Gastroesophageal sphincter (tissue), 4 donors: Measurements from ENCODE around the gene GP1BB. TPM values are rescaled to one million over a fixed set of nuclear protein-coding genes. Genes with fewer than 3 reads are reported as not detected.

ENCODE experiments used
- ATAC-seq: fragments of 150-250 bp; one replicate; pipeline ENCODE4 v1.9.1; 2016; ENCODE audit warnings: mild to moderate bottlenecking, moderate library complexity
- H3K27ac ChIP-seq, 4 donors: fragments of 200-600 bp; sonication (generic) in 3 of 4; 1 replicate in 3 of 4; 2 replicates in 1 of 4; pipeline ENCODE4 v1.5.1; 2016 to 2019
- H3K27me3 ChIP-seq: fragments of 200-600 bp; sonication (generic); one replicate; pipeline ENCODE4 v1.5.1; 2019
- H3K36me3 ChIP-seq, 2 donors: fragments of 200-600 bp; sonication (generic); one replicate each; pipeline ENCODE4 v1.5.1; 2019; ENCODE audit warnings: control low read depth in 1 of 2
- H3K4me1 ChIP-seq, 3 donors: fragments of 200-600 bp; sonication (generic); 1 replicate in 2 of 3; 2 replicates in 1 of 3; pipeline ENCODE4 v1.5.1; 2016 to 2019; ENCODE audit warnings: control low read depth in 2 of 3
- H3K4me3 ChIP-seq, 2 donors: fragments of 200-600 bp; sonication (generic); one replicate each; pipeline ENCODE4 v1.5.1; 2019; ENCODE audit warnings: mild to moderate bottlenecking in 1 of 2, moderate library complexity in 1 of 2
- H3K9me3 ChIP-seq, 3 donors: fragments of 200-600 bp; sonication (generic); one replicate each; pipeline ENCODE4 v1.5.1; 2017 to 2019; ENCODE audit warnings: control low read depth in 2 of 3
- EP300 ChIP-seq: sonication (generic); formaldehyde crosslinking; IDR thresholded peaks from one replicate; pipeline ENCODE4 v1.6.1; 2017; ENCODE audit warnings: antibody characterized with exemption, mild to moderate bottlenecking
- POLR2A ChIP-seq, 2 donors: fragments of 450-650 bp; IDR thresholded peaks; one replicate each; pipeline ENCODE4 v1.6.1; 2017; ENCODE audit warnings: antibody characterized with exemption in 2 of 2, mild to moderate bottlenecking in 2 of 2, moderate library complexity in 1 of 2
- POLR2AphosphoS5 ChIP-seq: sonication (generic); formaldehyde crosslinking; IDR thresholded peaks from one replicate; pipeline ENCODE4 v1.6.1; 2017; ENCODE audit warnings: antibody characterized with exemption
- WGBS, 2 donors: methylation state at CpG; one replicate each; pipeline ENCODE4 v1.1.5; 2018; ENCODE audit warnings: low coverage in 1 of 2; 5-methylcytosine and 5-hydroxymethylcytosine counted together
- total RNA-seq, 4 donors: library from RNA; depleted of rRNA; stranded (reverse); fragments of >200 nt; gene quantifications; one replicate each; pipeline ENCODE4 v1.1.0, GENCODE V29; 2016
- TF ChIP-seq, protein P1 (sequence below), 4 experiments: fragments of 200-600 bp in 2 of 4; fragments of 450-650 bp in 2 of 4; sonication (generic) in 1 of 4; IDR thresholded peaks; one replicate each; pipeline ENCODE4 v1.5.1; 2017 to 2019; ENCODE audit warnings: antibody characterized with exemption in 4 of 4, mild to moderate bottlenecking in 2 of 4, moderate library complexity in 2 of 4

Gene GP1BB
- total RNA-seq, 4 donors from 2014 or later, result 2.0 to 12.5 (median 5.6) TPM

DNA sequence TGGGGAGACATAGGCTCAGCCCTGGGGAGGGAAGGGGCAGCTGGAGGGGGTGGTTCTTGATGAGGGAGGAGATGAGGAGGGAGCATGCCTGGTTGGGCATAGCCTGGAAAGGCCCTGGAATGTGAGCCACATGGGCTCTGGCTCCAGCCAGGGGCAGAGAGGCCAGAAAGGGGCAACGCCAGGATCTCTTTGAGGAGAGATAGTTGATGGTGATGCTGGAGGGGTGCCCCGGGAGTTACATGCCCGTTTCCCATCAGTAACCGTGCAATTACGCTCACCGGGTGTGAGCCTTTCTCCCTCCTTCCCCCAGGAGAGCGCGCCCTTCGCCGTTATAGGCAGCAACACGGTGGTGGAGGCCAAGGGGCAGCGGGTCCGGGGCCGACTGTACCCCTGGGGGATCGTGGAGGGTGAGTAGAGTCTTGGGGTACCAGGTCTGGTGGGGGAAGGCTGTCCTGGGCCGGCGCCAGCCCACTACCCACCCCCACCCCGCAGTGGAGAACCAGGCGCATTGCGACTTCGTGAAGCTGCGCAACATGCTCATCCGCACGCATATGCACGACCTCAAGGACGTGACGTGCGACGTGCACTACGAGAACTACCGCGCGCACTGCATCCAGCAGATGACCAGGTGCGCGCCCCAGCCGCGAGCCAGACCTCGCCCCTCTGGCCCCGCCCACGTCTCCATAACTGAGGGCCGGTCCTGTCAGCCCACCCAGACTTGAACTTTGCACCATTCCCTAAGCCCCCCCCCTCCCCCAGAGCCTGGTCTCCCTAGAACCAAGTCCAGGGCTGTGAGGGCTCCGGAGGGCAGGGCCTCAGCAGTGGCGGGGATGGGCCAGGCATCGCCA, 1.8 kb upstream of the GP1BB start:
- TF ChIP-seq POLR2AphosphoS5 (no peak), POLR2A (IDR thresholded peaks at IDR 0.05) (no peak), EP300 (no peak)
- TF ChIP-seq, protein P1, sequence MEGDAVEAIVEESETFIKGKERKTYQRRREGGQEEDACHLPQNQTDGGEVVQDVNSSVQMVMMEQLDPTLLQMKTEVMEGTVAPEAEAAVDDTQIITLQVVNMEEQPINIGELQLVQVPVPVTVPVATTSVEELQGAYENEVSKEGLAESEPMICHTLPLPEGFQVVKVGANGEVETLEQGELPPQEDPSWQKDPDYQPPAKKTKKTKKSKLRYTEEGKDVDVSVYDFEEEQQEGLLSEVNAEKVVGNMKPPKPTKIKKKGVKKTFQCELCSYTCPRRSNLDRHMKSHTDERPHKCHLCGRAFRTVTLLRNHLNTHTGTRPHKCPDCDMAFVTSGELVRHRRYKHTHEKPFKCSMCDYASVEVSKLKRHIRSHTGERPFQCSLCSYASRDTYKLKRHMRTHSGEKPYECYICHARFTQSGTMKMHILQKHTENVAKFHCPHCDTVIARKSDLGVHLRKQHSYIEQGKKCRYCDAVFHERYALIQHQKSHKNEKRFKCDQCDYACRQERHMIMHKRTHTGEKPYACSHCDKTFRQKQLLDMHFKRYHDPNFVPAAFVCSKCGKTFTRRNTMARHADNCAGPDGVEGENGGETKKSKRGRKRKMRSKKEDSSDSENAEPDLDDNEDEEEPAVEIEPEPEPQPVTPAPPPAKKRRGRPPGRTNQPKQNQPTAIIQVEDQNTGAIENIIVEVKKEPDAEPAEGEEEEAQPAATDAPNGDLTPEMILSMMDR (IDR thresholded peaks at IDR 0.05), result no peak

GRCh38 chr22:19722178-19722981, 959 bp upstream of the GP1BB start:
- TF ChIP-seq EP300 (no peak), POLR2AphosphoS5 (no peak), POLR2A (IDR thresholded peaks at IDR 0.05) (no peak)
- TF ChIP-seq, protein P1 (IDR thresholded peaks at IDR 0.05), result no peak
- Histone ChIP-seq H3K27me3 (peaks cover 57% of the 10 kb centered on the region), H3K36me3 (peaks cover 0 to 34% of the 10 kb centered on the region in 2 donors), H3K4me3 (no peak overlapping the region), H3K9me3 (no peaks in the 10 kb centered on the region), H3K27ac (no peak overlapping the region), H3K4me1 (peaks cover 0 to 50% (median 21%) of the 10 kb centered on the region in 3 donors)
- WGBS, 2 donors, result 60 to 95% methylated on average over 1 to 8 of the region's 60 CpGs
- no peak for ATAC-seq

More for the DNA sequence above, 1.8 kb upstream of the GP1BB start:
- 40 to 100% methylated on average over 1 to 4 of the region's 44 CpGs for WGBS, 2 donors
- Histone ChIP-seq H3K4me3 (no peak overlapping the region), H3K9me3 (no peaks in the 10 kb centered on the region), H3K36me3 (peaks cover 0 to 34% of the 10 kb centered on the region in 2 donors), H3K27me3 (peaks cover 57% of the 10 kb centered on the region), H3K27ac (no peak overlapping the region), H3K4me1 (peaks cover 0 to 58% (median 23%) of the 10 kb centered on the region in 3 donors)
- no peak for ATAC-seq

- ATAC-seq, result no peak
- peaks cover 0 to 45% (median 16%) of the 10 kb centered on the region in 3 donors for H3K4me1 ChIP-seq
- peaks cover 0 to 34% of the 10 kb centered on the region in 2 donors for H3K36me3 ChIP-seq
- TF ChIP-seq POLR2AphosphoS5 (no peak), EP300 (no peak), POLR2A (IDR thresholded peaks at IDR 0.05) (no peak)
- TF ChIP-seq, protein P1 (IDR thresholded peaks at IDR 0.05), result no peak
- no peaks in the 10 kb centered on the region for H3K9me3 ChIP-seq
- WGBS, 2 donors, result 84% methylated on average over 4 of the region's 15 CpGs; no CpG with 5 or more reads in 1 of the 2 donors
- no peak overlapping the region for H3K4me3 ChIP-seq
- H3K27ac ChIP-seq, result no peak overlapping the region
- H3K27me3 ChIP-seq, result peaks cover 57% of the 10 kb centered on the region
Observed at GRCh38 chr22:19722982-19723231, 432 bp upstream of the GP1BB start.

- 13% methylated on average over 23 of the region's 89 CpGs; no CpG with 5 or more reads in 1 of the 2 donors for WGBS, 2 donors
- no peak overlapping the region for H3K27ac ChIP-seq
- peaks cover 46% of the 10 kb centered on the region for H3K27me3 ChIP-seq
- H3K4me1 ChIP-seq, result peaks cover 0 to 33% (median 9%) of the 10 kb centered on the region in 3 donors
- no peak for TF ChIP-seq POLR2AphosphoS5
- TF ChIP-seq, protein P1 (IDR thresholded peaks at IDR 0.05), result no peak
- no peak for TF ChIP-seq EP300
- TF ChIP-seq POLR2A (IDR thresholded peaks at IDR 0.05), result no peak
- ATAC-seq, result no peak
- peaks cover 0 to 34% of the 10 kb centered on the region in 2 donors for H3K36me3 ChIP-seq
- peak overlapping the region in 1 of 2 donors; percentile 22 for H3K4me3 ChIP-seq
- no peaks in the 10 kb centered on the region for H3K9me3 ChIP-seq
Observed at GRCh38 chr22:19723983-19724827, 866 bp downstream of the GP1BB start.
